Midbrain (tissue), 1 donor: ENCODE results near the gene ADAM29.
"Not testable (repeated sequence)": the region's sequence is repeated elsewhere in the genome, so short reads cannot be mapped to it uniquely, and the experiment has no call there.

Experiments
- DNase-seq: peaks from one replicate; lab custom pipeline; 2025; lab: John Stamatoyannopoulos, UW

Gene ADAM29

GRCh38 chr4:174948826-174949225 lies 30.7 kb downstream of the ADAM29 start:
- DNase-seq, result no peak

GRCh38 chr4:174972911-174973310 lies 54.8 kb downstream of the ADAM29 start:
- DNase-seq, result no peak

GRCh38 chr4:174973336-174973735 lies 55.2 kb downstream of the ADAM29 start:
- no peak for DNase-seq

- no peak for DNase-seq
Observed at GRCh38 chr4:174983128-174983750, 65.1 kb downstream of the ADAM29 start.

GRCh38 chr4:174983870-174984269 lies 65.7 kb downstream of the ADAM29 start:
- DNase-seq, result not testable (repeated sequence)

- no peak for DNase-seq
Observed at GRCh38 chr4:174989791-174990190, 71.6 kb downstream of the ADAM29 start.

GRCh38 chr4:174993916-174994315 lies 75.8 kb downstream of the ADAM29 start:
- no peak for DNase-seq

GRCh38 chr4:174996079-174996478 lies 77.9 kb downstream of the ADAM29 start:
- no peak for DNase-seq

GRCh38 chr4:174999407-174999806 lies 81.2 kb downstream of the ADAM29 start:
- DNase-seq, result no peak

- DNase-seq, result no peak
Observed at GRCh38 chr4:175017751-175018150, 99.6 kb downstream of the ADAM29 start.

GRCh38 chr4:175019447-175019846 lies 101.3 kb downstream of the ADAM29 start:
- DNase-seq, result not testable (repeated sequence)
